HCT116 (cell line): ENCODE data around the gene JAG1. TPM values are rescaled to one million over a fixed set of nuclear protein-coding genes. Genes with fewer than 3 reads are reported as not detected.

Experiments used
- ATAC-seq: fragments of 200-7000 bp; cut with Tn5 transposase; 2 replicates; pipeline ENCODE4 v1.9.1; 2020; ENCODE audit warnings: mild to moderate bottlenecking, moderate library complexity
- BruUV-seq: library from RNA; stranded (reverse); fragments of 400-500 nt; replicated peaks from 2 replicates; lab custom pipeline; 2021; lab: Mats Ljungman, UMichigan
- CTCF ChIA-PET: fragments of 300-600 bp; sonication (Branson Sonifier 250); formaldehyde crosslinking; loops from one replicate; lab custom pipeline; 2021; ENCODE audit warnings: antibody characterized with exemption; lab: Charles Lee
- POLR2A ChIA-PET: fragments of 300-600, 350-600 bp; sonication (Branson Sonifier 250); formaldehyde crosslinking; loops from one replicate; lab custom pipeline; 2021; ENCODE audit warnings: antibody characterized with exemption; lab: Charles Lee
- RAD21 ChIA-PET, 2 experiments: fragments of 300-600 bp; sonication (Branson Sonifier 250); formaldehyde crosslinking; loops; one replicate each; lab custom pipeline; 2023; ENCODE audit warnings: low total read pairs in 2 of 2; ENCODE audit not compliant: uncharacterized antibody in 2 of 2, unreplicated experiment in 2 of 2, low non-redundant PET in 1 of 2; lab: Charles Lee
- DNase-seq: peaks from one replicate; pipeline ENCODE4 v3.0.0-alpha.2; 2010; ENCODE audit warnings: low read depth, low spot score
- H2AFZ ChIP-seq: fragments of 200-600 bp; shearing (Covaris generic), sonication (generic); 2 replicates; pipeline ENCODE4 v1.6.1; 2017; ENCODE audit warnings: low read depth, mixed run types, mixed read lengths, antibody characterized with exemption, low read length; ENCODE audit not compliant: poor library complexity, severe bottlenecking
- H3K27ac ChIP-seq: 2 replicates; pipeline ENCODE4 v1.5.1; 2012; ENCODE audit warnings: low read depth, low read length
- H3K27me3 ChIP-seq: fragments of 200-600 bp; sonication (generic); 2 replicates; pipeline ENCODE4 v1.6.1; 2016; ENCODE audit warnings: mixed run types, low read length, mixed read lengths; ENCODE audit not compliant: insufficient read depth
- H3K36me3 ChIP-seq, 2 experiments: fragments of 200-500 bp in 1 of 2; fragments of 200-600 bp in 1 of 2; sonication (Bioruptor generic) in 1 of 2; sonication (generic) in 1 of 2; 2 replicates each; pipeline versions ENCODE4 v1.5.1 to v1.6.1; 2014 to 2016; ENCODE audit warnings: low read length in 2 of 2, inconsistent platforms in 1 of 2, mixed read lengths in 1 of 2, mixed run types in 1 of 2; ENCODE audit not compliant: insufficient read depth in 2 of 2, control insufficient read depth in 1 of 2
- H3K4me1 ChIP-seq, 2 experiments: fragments of 200-600 bp in 1 of 2; sonication (generic) in 1 of 2; 2 replicates each; pipeline versions ENCODE4 v1.5.1 to v1.6.1; 2012 to 2017; ENCODE audit warnings: low read length in 2 of 2, inconsistent platforms in 1 of 2, mild to moderate bottlenecking in 1 of 2, mixed read lengths in 1 of 2, mixed run types in 1 of 2, moderate library complexity in 1 of 2; ENCODE audit not compliant: insufficient read depth in 2 of 2, control insufficient read depth in 1 of 2
- H3K4me2 ChIP-seq: fragments of 200-600 bp; sonication (generic); 2 replicates; pipeline ENCODE4 v1.6.1; 2017; ENCODE audit warnings: mixed run types, low read length, mixed read lengths
- H3K4me3 ChIP-seq, 2 experiments: fragments of 200-600 bp in 1 of 2; sonication (generic) in 1 of 2; replicated peaks in 1 of 2; 2 replicates each; pipeline ENCODE4 v1.5.1; 2011 to 2016; ENCODE audit warnings: low read length in 2 of 2, control low read depth in 1 of 2, low read depth in 1 of 2, mild to moderate bottlenecking in 1 of 2, mixed read lengths in 1 of 2, mixed run types in 1 of 2
- H3K79me2 ChIP-seq: fragments of 200-600 bp; sonication (generic); 2 replicates; pipeline ENCODE4 v1.6.1; 2017; ENCODE audit warnings: mild to moderate bottlenecking, mixed run types, low read length, moderate library complexity, mixed read lengths; ENCODE audit not compliant: insufficient read depth
- H3K9ac ChIP-seq: fragments of 200-600 bp; sonication (generic); 2 replicates; pipeline ENCODE4 v1.6.1; 2016; ENCODE audit warnings: low read length, mixed read lengths
- H3K9me2 ChIP-seq: fragments of 200-600 bp; sonication (generic), shearing (Covaris generic); 2 replicates; pipeline ENCODE4 v1.6.1; 2017; ENCODE audit warnings: mixed run types, mild to moderate bottlenecking, moderate library complexity; ENCODE audit not compliant: insufficient read depth
- H3K9me3 ChIP-seq, 2 experiments: fragments of 200-500 bp in 1 of 2; fragments of 200-600 bp in 1 of 2; sonication (Bioruptor generic) in 1 of 2; sonication (generic) in 1 of 2; 2 replicates each; pipeline ENCODE4 v1.6.1; 2014 to 2017; ENCODE audit warnings: low read length in 2 of 2, mixed read lengths in 2 of 2, inconsistent platforms in 1 of 2, low read depth in 1 of 2, mild to moderate bottlenecking in 1 of 2, mixed run types in 1 of 2, moderate library complexity in 1 of 2; ENCODE audit not compliant: control insufficient read depth in 1 of 2, insufficient read depth in 1 of 2
- H4K20me1 ChIP-seq: fragments of 200-600 bp; sonication (generic), shearing (Covaris generic); 2 replicates; pipeline ENCODE4 v1.6.1; 2017; ENCODE audit warnings: mixed run types, mild to moderate bottlenecking, moderate library complexity; ENCODE audit not compliant: insufficient read depth
- CEBPB ChIP-seq: IDR thresholded peaks from 2 replicates; pipeline ENCODE4 v1.6.1; 2012; ENCODE audit warnings: low read depth
- EGR1 ChIP-seq: IDR thresholded peaks from 2 replicates; pipeline ENCODE4 v1.6.1; 2012; ENCODE audit warnings: low read depth
- ELF1 ChIP-seq: IDR thresholded peaks from 2 replicates; pipeline ENCODE4 v1.6.1; 2012; ENCODE audit warnings: low read depth, borderline replicate concordance
- FOSL1 ChIP-seq: IDR thresholded peaks from 2 replicates; pipeline ENCODE4 v1.6.1; 2012; ENCODE audit warnings: low read depth
- JUND ChIP-seq: IDR thresholded peaks from 2 replicates; pipeline ENCODE4 v1.6.1; 2012
- POLR2A ChIP-seq: IDR thresholded peaks from 2 replicates; pipeline ENCODE4 v1.7.0; 2011; ENCODE audit warnings: borderline replicate concordance; ENCODE audit not compliant: insufficient read depth, insufficient read length; ENCODE audit errors: extremely low read depth
- POLR2AphosphoS5 ChIP-seq: IDR thresholded peaks from 2 replicates; pipeline ENCODE4 v1.6.1; 2011; ENCODE audit warnings: mild to moderate bottlenecking, low read depth, low read length, moderate library complexity
- RAD21 ChIP-seq: IDR thresholded peaks from 2 replicates; pipeline ENCODE4 v1.6.1; 2012; ENCODE audit warnings: low read depth, mild to moderate bottlenecking
- SIN3A ChIP-seq: IDR thresholded peaks from 2 replicates; pipeline ENCODE4 v1.6.1; 2012; ENCODE audit warnings: low read depth
- SP1 ChIP-seq: IDR thresholded peaks from 2 replicates; pipeline ENCODE4 v1.6.1; 2012; ENCODE audit warnings: low read depth
- TCF7L2 ChIP-seq: IDR thresholded peaks from 2 replicates; pipeline ENCODE4 v1.7.0; 2011; ENCODE audit warnings: borderline replicate concordance, inconsistent platforms; ENCODE audit not compliant: insufficient read depth, insufficient read length; ENCODE audit errors: extremely low read depth
- ZFX ChIP-seq: fragments of 450-650 bp; IDR thresholded peaks from 2 replicates; pipeline ENCODE4 v1.6.1; 2017
- ZNF274 ChIP-seq: fragments of 200-500 bp; sonication (Bioruptor generic); IDR thresholded peaks from 2 replicates; pipeline ENCODE4 v1.6.1; 2014; ENCODE audit warnings: mild to moderate bottlenecking, low read depth, low read length, inconsistent platforms
- intact Hi-C: fragments of 100-400 bp; cut with micrococcal nuclease; formaldehyde crosslinking; loops from 2 replicates; pipeline ENCODE4 v1.10.0; 2022
- total RNA-seq: library from RNA; stranded (reverse); gene quantifications from one replicate; pipeline ENCODE4 v1.2.1, GENCODE V29; 2021; ENCODE audit not compliant: unreplicated experiment
- TF ChIP-seq, protein P1 (sequence below): IDR thresholded peaks from 2 replicates; pipeline ENCODE4 v1.6.1; 2012
- TF ChIP-seq, protein P2 (sequence below): IDR thresholded peaks from 2 replicates; pipeline ENCODE4 v1.6.1; 2012; ENCODE audit warnings: low read depth

Gene JAG1
- total RNA-seq, 1 experiment from 2014 or later, result 31.9 TPM

DNA sequence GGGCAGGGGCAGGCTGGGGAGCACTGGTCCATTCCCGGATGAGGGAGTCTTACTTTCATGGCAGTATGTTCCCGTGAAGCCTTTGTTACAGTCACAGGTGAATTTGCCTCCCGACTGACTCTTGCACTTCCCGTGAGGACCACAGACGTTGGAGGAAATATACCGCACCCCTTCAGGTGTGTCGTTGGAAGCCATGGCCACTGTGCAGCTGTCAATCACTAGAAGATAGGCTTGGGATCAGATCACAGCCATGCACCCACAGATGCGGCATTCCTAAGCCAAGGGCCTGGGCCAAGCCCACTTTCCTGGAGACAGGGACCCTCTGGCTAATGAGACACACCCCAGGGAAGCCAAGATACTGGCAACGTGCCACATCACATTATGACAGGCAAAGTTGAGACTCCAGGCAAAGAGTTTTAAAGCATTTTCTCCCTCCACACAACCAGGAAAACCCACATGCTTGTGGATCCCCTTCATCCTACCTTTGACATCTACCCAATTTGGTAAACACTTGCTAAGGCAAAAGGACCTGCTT is 26.8 kb downstream of the JAG1 start (continued):
- no peak for TF ChIP-seq ZNF274
- TF ChIP-seq EGR1, result no peak

DNA sequence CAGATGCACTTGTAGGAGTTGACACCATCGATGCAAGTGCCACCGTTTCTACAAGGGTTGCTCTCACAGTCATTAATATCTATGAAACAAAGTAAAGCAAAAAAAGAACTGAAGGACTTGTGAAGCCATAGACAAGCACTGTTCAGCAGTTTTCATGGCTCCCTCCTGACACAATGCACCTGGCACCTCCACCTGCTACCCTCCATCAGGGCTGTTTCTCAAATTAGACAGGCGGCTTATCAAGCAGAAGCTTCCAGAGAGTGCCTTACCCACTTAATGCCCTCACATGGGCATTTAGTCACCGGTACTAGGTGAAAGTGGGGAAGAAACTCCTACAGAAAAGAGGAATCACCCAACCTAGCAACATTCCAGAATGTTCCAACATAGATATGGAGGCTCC is 27.8 kb downstream of the JAG1 start:
- Histone ChIP-seq H2AFZ (no peak overlapping the region), H3K9me3 (no peaks in the 10 kb centered on the region), H3K27ac (no peak overlapping the region), H3K4me3 (no peak overlapping the region), H3K27me3 (no peaks in the 10 kb centered on the region), H3K4me1 (no peaks in the 10 kb centered on the region), H3K9ac (no peak overlapping the region), H3K36me3 (peaks cover 39 to 92% of the 10 kb centered on the region in 2 experiments; a peak in 3 of 4 replicates), H4K20me1 (no peaks in the 10 kb centered on the region), H3K79me2 (no peaks in the 10 kb centered on the region), H3K4me2 (no peak overlapping the region), H3K9me2 (no peaks in the 10 kb centered on the region)
- POLR2A ChIA-PET, result interaction anchor here (1.4 kb wide), 1 partner anchor 9 kb away, joined by 3 read pairs; no protein-coding TSS in a partner anchor
- DNase-seq (no peak), ATAC-seq (no peak)
- TF ChIP-seq POLR2A, result no peak
- no peak for TF ChIP-seq FOSL1
- CTCF ChIA-PET, result no interaction called here
- BruUV-seq, result no TSS peak
- intact Hi-C loops, result loop anchor here (10.0 kb wide), 1 partner anchor 91 kb away; no protein-coding TSS in a partner anchor
- RAD21 ChIA-PET, result no interaction called here

DNA sequence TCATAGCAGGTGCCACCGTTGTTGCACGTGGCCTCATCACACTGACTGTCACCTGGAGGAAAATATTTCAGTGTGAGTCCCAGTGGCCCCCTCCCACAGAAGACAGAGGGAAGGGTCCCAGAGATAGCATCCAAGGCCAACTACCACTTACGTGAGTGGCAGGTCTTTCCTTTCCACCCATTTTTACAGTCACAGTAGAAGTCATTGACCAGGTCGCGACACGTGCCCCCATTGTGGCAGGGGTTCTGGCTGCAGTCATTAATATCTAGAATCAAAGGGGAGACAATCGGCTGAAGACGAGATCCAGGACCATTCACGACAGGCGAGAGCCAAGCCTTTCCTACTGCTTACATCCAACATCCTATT is 28.6 kb downstream of the JAG1 start:
- H3K4me2 ChIP-seq, result no peak overlapping the region
- H3K9ac ChIP-seq, result no peak overlapping the region
- no peaks in the 10 kb centered on the region for H3K9me2 ChIP-seq
- no peak for DNase-seq
- BruUV-seq, result no TSS peak
- no peak overlapping the region for H2AFZ ChIP-seq
- H3K4me3 ChIP-seq, result no peak overlapping the region
- ChIA-PET RAD21 (no interaction called here), POLR2A (interaction anchor here (1.4 kb wide), 1 partner anchor 9 kb away, joined by 3 read pairs; no protein-coding TSS in a partner anchor)
- no peaks in the 10 kb centered on the region for H3K9me3 ChIP-seq
- H3K4me1 ChIP-seq, result no peaks in the 10 kb centered on the region
- H3K79me2 ChIP-seq, result no peaks in the 10 kb centered on the region
- no peaks in the 10 kb centered on the region for H4K20me1 ChIP-seq
- no peak for TF ChIP-seq FOSL1
- TF ChIP-seq TCF7L2, result no peak
- no peak for TF ChIP-seq SP1
- TF ChIP-seq ELF1, result no peak
- no peak for TF ChIP-seq SIN3A
- TF ChIP-seq JUND, result no peak
- TF ChIP-seq CEBPB, result no peak
- no peak for TF ChIP-seq ZFX
- TF ChIP-seq POLR2A, result no peak
- no peak for TF ChIP-seq POLR2AphosphoS5
- TF ChIP-seq, protein P1, sequence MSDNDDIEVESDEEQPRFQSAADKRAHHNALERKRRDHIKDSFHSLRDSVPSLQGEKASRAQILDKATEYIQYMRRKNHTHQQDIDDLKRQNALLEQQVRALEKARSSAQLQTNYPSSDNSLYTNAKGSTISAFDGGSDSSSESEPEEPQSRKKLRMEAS, result no peak
- TF ChIP-seq RAD21, result no peak
- TF ChIP-seq, protein P2, sequence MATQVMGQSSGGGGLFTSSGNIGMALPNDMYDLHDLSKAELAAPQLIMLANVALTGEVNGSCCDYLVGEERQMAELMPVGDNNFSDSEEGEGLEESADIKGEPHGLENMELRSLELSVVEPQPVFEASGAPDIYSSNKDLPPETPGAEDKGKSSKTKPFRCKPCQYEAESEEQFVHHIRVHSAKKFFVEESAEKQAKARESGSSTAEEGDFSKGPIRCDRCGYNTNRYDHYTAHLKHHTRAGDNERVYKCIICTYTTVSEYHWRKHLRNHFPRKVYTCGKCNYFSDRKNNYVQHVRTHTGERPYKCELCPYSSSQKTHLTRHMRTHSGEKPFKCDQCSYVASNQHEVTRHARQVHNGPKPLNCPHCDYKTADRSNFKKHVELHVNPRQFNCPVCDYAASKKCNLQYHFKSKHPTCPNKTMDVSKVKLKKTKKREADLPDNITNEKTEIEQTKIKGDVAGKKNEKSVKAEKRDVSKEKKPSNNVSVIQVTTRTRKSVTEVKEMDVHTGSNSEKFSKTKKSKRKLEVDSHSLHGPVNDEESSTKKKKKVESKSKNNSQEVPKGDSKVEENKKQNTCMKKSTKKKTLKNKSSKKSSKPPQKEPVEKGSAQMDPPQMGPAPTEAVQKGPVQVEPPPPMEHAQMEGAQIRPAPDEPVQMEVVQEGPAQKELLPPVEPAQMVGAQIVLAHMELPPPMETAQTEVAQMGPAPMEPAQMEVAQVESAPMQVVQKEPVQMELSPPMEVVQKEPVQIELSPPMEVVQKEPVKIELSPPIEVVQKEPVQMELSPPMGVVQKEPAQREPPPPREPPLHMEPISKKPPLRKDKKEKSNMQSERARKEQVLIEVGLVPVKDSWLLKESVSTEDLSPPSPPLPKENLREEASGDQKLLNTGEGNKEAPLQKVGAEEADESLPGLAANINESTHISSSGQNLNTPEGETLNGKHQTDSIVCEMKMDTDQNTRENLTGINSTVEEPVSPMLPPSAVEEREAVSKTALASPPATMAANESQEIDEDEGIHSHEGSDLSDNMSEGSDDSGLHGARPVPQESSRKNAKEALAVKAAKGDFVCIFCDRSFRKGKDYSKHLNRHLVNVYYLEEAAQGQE, result no peak
- no peak for TF ChIP-seq EGR1
- TF ChIP-seq, all 23 proteins: peak for 0
- ATAC-seq, result no peak
- CTCF ChIA-PET, result no interaction called here
- intact Hi-C loops, result loop anchor here (10.0 kb wide), 1 partner anchor 90 kb away; no protein-coding TSS in a partner anchor
- no peaks in the 10 kb centered on the region for H3K27me3 ChIP-seq
- peaks cover 46 to 91% of the 10 kb centered on the region in 2 experiments; a peak in 3 of 4 replicates for H3K36me3 ChIP-seq
- H3K27ac ChIP-seq, result no peak overlapping the region
